Iris pigment epithelial cell (primary cell): Measurements from ENCODE around the gene PCDH10.
A peak's percentile ranks its signal among the peaks of the same experiment; 100 is the strongest.

Source experiments
- DNase-seq: peaks from one replicate; pipeline ENCODE4 v3.0.0-alpha.2; 2011; ENCODE audit warnings: low read depth

The PCDH10 gene

GRCh38 chr4:133148690-133149363 is at the start of gene PCDH10:
Gene PCDH10 (plus strand): TSS chr4:133149294. CDS start chr4:133150141, 847 bp downstream.
- DNase-seq = peak; percentile 95

DNA sequence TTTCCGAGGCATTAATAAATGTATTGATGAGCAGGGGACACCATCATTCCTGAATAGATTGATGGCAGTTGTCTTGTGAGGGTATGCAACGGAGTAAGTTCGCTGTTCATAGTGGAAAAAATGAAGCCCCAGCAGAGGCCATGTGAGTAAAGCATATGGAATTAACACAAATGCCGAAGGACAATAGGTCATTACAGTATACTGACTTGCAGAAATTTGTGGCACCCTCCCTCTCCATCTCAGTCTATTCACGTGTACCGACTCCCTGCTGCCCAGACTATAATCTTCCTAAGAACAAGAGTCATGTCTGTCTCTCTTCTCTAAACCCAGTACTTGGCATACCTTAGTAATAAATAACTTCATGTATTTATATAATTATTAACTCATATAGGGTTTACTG is 47.1 kb upstream of the PCDH10 start:
- no peak for DNase-seq

DNA sequence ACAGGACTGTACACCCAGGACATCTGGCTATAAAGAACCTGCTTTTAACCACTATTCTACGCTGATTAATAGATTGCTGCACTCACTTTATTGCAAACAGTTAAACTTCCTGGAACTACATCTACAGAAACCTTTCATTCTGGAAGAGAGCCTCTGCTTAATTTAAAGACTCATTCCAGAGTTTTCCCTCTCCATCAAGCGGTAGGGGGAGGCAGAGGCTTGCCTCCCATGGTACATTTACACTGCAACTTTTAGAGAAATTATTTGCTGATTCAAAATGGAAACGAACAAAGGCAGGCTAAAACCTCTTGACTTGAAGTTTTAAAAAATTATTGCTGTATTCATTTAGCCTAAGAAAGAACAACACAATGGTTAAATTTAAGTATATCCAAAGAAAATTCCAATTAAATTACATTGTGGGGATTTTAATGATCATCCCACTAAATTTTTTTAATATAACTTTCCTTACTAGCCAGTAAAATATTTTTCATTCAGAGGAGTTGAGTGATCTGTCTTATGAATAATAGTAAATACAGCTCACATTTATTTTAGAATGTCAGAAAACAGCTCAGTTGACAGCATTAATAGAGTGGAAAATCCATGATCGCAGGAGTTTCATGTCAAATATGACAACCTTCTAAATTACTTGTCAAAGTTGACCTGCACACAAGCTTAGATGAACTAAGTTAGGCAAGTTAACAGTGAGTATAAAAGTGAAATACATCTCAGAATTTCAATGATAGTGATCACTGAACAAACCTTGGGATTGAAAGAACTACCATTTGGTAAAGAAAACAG is 46.3 kb upstream of the PCDH10 start:
- DNase-seq = no peak

GRCh38 chr4:133112641-133113040 is 36.5 kb upstream of the PCDH10 start:
- DNase-seq = no peak

GRCh38 chr4:133124746-133125145 is 24.3 kb upstream of the PCDH10 start:
- no peak for DNase-seq

GRCh38 chr4:133127500-133127899 is 21.6 kb upstream of the PCDH10 start:
- DNase-seq = no peak

GRCh38 chr4:133129237-133129636 is 19.9 kb upstream of the PCDH10 start:
- peak; percentile 48 for DNase-seq

GRCh38 chr4:133130171-133130570 is 18.9 kb upstream of the PCDH10 start:
- peak; percentile 80 for DNase-seq

- DNase-seq = no peak
These were observed 17.1 kb upstream of the PCDH10 start for GRCh38 chr4:133131829-133132460.

- DNase-seq = no peak
These were observed 12.3 kb upstream of the PCDH10 start for GRCh38 chr4:133136833-133137232.

GRCh38 chr4:133137571-133137970 is 11.5 kb upstream of the PCDH10 start:
- no peak for DNase-seq

GRCh38 chr4:133143775-133144430 is 5.2 kb upstream of the PCDH10 start:
- DNase-seq = no peak

- no peak for DNase-seq
These were observed 3.9 kb upstream of the PCDH10 start for GRCh38 chr4:133145241-133145640.

GRCh38 chr4:133145758-133146573 is 3.1 kb upstream of the PCDH10 start:
- no peak for DNase-seq

- DNase-seq = peak; percentile 64
These were observed 2.4 kb upstream of the PCDH10 start for GRCh38 chr4:133146574-133147241.

DNA sequence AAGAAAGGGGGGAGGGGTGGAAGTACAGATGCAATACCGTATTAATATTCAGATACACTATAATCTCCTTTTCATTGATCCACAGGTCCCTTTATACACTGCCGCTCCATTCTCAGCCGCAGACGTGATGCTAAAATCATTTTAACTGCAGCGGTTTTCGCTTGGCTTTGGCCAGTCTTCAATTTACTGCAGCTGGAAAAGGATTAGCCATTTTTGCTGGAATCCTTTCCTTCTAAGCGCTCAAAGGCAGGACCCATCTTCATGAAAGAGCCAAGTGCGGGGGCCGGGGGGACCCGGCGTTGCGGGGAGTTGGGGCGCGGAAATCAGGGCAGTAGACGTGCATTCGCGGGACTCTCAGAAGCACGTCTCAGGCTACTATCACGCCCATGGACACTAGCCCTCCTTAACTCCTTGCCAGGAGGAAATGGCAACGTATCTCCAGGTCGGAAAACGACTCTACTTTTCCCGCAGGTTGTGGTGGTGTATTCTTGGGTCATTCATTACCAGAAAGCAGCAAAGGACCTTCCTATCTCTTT is 1.7 kb upstream of the PCDH10 start:
- no peak for DNase-seq

GRCh38 chr4:133147921-133148689 is 989 bp upstream of the PCDH10 start:
- DNase-seq = peak; percentile 36

GRCh38 chr4:133149364-133149695 is 236 bp downstream of the PCDH10 start:
- DNase-seq = no peak

- no peak for DNase-seq
These were observed 908 bp downstream of the PCDH10 start for GRCh38 chr4:133149932-133150471.
